ENCODE data around the gene BCL3.

- TF ChIP-seq POLR2A (IDR thresholded peaks at IDR 0.05; ENCODE audit: low read length) = no peak
- TF ChIP-seq GATA1 (IDR thresholded peaks at IDR 0.05; ENCODE audit: low read depth, low read length) = no peak
Observed at GRCh38 chr19:44707794-44708193, 40.7 kb upstream of the BCL3 start.

Measured in erythroblast (primary cell).